MCF 10A (cell line): ENCODE data around the gene ZNF844. TPM values are rescaled to one million over a fixed set of nuclear protein-coding genes. Genes with fewer than 3 reads are reported as not detected.
"Not testable (repeated sequence)": the region's sequence is repeated elsewhere in the genome, so short reads cannot be mapped to it uniquely, and the experiment has no call there.

Experiments used
- BruUV-seq: library from RNA; stranded (reverse); fragments of 400-500 nt; replicated peaks from 2 replicates; lab custom pipeline; 2021; lab: Mats Ljungman, UMichigan
- CTCF ChIA-PET: fragments of 300-600 bp; sonication (Branson Sonifier 250); formaldehyde crosslinking; extraction: SDS; loops from one replicate; lab custom pipeline; 2021; ENCODE audit warnings: antibody characterized with exemption, inconsistent platforms; lab: Yijun Ruan, JAX
- POLR2A ChIA-PET: fragments of 300-600, 350-650 bp; sonication (Branson Sonifier 250); formaldehyde crosslinking; extraction: SDS; loops from one replicate; lab custom pipeline; 2020; ENCODE audit warnings: antibody characterized with exemption, inconsistent platforms; lab: Yijun Ruan, JAX
- DNase-seq: peaks from one replicate; pipeline ENCODE4 v3.0.0-alpha.2; 2018; ENCODE audit not compliant: unreplicated experiment
- H3K27ac Mint-ChIP-seq: one replicate; pipeline ENCODE4 v1.8.0; 2022; ENCODE audit warnings: mild to moderate bottlenecking, low read depth, mixed read lengths; ENCODE audit not compliant: unreplicated experiment
- H3K27me3 Mint-ChIP-seq: one replicate; pipeline ENCODE4 v1.8.0; 2022; ENCODE audit warnings: mixed read lengths; ENCODE audit not compliant: insufficient read depth, unreplicated experiment
- H3K36me3 Mint-ChIP-seq: one replicate; pipeline ENCODE4 v1.8.0; 2022; ENCODE audit warnings: mild to moderate bottlenecking, moderate library complexity, mixed read lengths; ENCODE audit not compliant: insufficient read depth, unreplicated experiment
- H3K4me1 Mint-ChIP-seq: one replicate; pipeline ENCODE4 v1.8.0; 2022; ENCODE audit warnings: mixed read lengths; ENCODE audit not compliant: insufficient read depth, unreplicated experiment
- H3K4me3 Mint-ChIP-seq: one replicate; pipeline ENCODE4 v1.8.0; 2022; ENCODE audit warnings: mild to moderate bottlenecking, moderate library complexity, mixed read lengths; ENCODE audit not compliant: unreplicated experiment
- H3K9me3 Mint-ChIP-seq: one replicate; pipeline ENCODE4 v1.8.0; 2022; ENCODE audit warnings: mixed read lengths; ENCODE audit not compliant: unreplicated experiment
- intact Hi-C: fragments of 100-400 bp; cut with micrococcal nuclease; formaldehyde crosslinking; loops from 2 replicates; pipeline ENCODE4 v1.14.1; 2022
- total RNA-seq: library from RNA; stranded (reverse); gene quantifications from 2 replicates; pipeline ENCODE4 v1.2.3, GENCODE V29; 2022
- TF ChIP-seq, protein P1 (sequence below): fragments of 200-600 bp; IDR thresholded peaks from one replicate; pipeline ENCODE4 v1.8.0; 2022; ENCODE audit warnings: antibody characterized with exemption, mild to moderate bottlenecking; ENCODE audit not compliant: unreplicated experiment

ZNF844 gene
- total RNA-seq, 1 experiment from 2014 or later, result not detected

DNA sequence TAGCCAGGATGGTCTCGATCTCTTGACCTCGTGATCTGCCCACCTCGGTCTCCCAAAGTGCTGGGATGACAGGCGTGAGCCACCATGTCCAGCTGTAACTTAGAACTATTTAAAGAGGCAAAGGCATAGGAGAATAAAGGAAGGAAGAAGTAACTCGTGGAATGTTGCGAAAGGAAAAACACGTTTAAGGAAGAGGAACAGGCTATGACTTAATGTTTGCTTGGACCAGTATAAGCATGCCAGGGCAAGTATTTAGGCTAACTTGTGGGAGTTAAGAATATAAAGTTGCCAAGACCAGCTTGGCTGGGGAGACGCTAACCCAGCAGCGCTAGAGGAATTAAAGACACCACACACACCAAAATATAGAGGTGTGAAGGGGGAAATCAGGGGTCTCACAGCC lies 33.5 kb downstream of the ZNF844 start:
- POLR2A ChIA-PET, result interaction anchor here (0.6 to 0.9 kb wide), 3 partner anchors 8 to 42 kb away, joined by 3 read pairs; partner anchors contain the start of gene ZNF20

DNA sequence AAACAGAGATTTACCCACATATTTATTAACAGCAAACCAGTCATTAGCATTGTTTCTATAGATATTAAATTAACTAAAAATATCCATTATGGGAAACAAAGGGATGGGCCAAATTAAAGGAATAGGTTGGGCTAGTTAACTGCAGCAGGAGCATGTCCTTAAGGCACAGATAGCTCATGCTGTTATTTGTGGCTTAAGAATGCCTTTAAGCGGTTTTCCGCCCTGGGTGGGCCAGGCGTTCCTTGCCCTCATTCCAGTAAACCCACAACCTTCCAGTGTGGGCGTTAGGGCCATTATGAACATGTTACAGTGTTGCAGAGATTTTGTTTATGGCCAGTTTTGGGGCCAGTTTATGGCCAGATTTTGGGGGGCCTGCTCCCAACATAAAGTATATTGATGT lies 39.4 kb downstream of the ZNF844 start:
- H3K36me3 Mint-ChIP-seq, BruUV-seq, POLR2A ChIA-PET, H3K9me3 Mint-ChIP-seq, H3K27ac Mint-ChIP-seq, H3K27me3 Mint-ChIP-seq, intact Hi-C loops, H3K4me3 Mint-ChIP-seq, DNase-seq, H3K4me1 Mint-ChIP-seq: not testable (repeated sequence)
- CTCF ChIA-PET, result interaction anchor here (1.0 to 1.8 kb wide), 2 partner anchors 12 kb away, joined by 3 read pairs; no protein-coding TSS in a partner anchor

More for the DNA sequence above, 33.5 kb downstream of the ZNF844 start:
- TF ChIP-seq, protein P1, sequence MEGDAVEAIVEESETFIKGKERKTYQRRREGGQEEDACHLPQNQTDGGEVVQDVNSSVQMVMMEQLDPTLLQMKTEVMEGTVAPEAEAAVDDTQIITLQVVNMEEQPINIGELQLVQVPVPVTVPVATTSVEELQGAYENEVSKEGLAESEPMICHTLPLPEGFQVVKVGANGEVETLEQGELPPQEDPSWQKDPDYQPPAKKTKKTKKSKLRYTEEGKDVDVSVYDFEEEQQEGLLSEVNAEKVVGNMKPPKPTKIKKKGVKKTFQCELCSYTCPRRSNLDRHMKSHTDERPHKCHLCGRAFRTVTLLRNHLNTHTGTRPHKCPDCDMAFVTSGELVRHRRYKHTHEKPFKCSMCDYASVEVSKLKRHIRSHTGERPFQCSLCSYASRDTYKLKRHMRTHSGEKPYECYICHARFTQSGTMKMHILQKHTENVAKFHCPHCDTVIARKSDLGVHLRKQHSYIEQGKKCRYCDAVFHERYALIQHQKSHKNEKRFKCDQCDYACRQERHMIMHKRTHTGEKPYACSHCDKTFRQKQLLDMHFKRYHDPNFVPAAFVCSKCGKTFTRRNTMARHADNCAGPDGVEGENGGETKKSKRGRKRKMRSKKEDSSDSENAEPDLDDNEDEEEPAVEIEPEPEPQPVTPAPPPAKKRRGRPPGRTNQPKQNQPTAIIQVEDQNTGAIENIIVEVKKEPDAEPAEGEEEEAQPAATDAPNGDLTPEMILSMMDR, result no peak
- BruUV-seq, result no TSS peak
- Mint-ChIP-seq H3K4me3 (no peak overlapping the region), H3K9me3 (peaks cover 24% of the 10 kb centered on the region), H3K27me3 (no peaks in the 10 kb centered on the region), H3K27ac (no peak overlapping the region), H3K4me1 (no peaks in the 10 kb centered on the region), H3K36me3 (no peaks in the 10 kb centered on the region)
- CTCF ChIA-PET, result interaction anchor here (0.6 to 1.0 kb wide), 2 partner anchors 44 to 210 kb away, joined by 3 to 5 read pairs; no protein-coding TSS in a partner anchor
- intact Hi-C loops, result no loop called here
- DNase-seq, result no peak

DNA sequence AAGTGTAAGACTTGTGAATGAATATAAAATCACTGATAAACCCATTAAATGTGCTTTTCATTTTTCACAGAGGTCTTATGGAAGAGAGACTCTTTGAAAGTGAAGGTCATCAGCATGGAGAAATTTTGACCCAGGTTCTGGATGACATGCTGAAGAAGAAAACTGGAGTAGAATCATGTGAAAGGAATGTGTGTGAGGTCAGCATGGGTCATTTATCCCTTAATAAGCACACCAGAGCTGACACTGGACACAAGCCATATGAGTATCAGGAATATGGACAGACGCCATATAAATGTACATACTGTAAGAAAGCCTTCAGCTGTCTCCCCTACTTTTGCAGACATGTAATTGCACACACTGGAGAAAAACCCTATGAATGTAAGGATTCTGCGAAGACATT lies 46.6 kb downstream of the ZNF844 start:
- H3K27me3 Mint-ChIP-seq, result no peaks in the 10 kb centered on the region
- H3K36me3 Mint-ChIP-seq, result no peaks in the 10 kb centered on the region
- intact Hi-C loops, result no loop called here
- H3K4me1 Mint-ChIP-seq, result no peaks in the 10 kb centered on the region
- peaks cover 14% of the 10 kb centered on the region for H3K9me3 Mint-ChIP-seq
- no peak overlapping the region for H3K4me3 Mint-ChIP-seq
- no peak for DNase-seq
- POLR2A ChIA-PET, result no interaction called here
- H3K27ac Mint-ChIP-seq, result no peak overlapping the region
- TF ChIP-seq, protein P1, result no peak
- no TSS peak for BruUV-seq
- CTCF ChIA-PET, result no interaction called here

DNA sequence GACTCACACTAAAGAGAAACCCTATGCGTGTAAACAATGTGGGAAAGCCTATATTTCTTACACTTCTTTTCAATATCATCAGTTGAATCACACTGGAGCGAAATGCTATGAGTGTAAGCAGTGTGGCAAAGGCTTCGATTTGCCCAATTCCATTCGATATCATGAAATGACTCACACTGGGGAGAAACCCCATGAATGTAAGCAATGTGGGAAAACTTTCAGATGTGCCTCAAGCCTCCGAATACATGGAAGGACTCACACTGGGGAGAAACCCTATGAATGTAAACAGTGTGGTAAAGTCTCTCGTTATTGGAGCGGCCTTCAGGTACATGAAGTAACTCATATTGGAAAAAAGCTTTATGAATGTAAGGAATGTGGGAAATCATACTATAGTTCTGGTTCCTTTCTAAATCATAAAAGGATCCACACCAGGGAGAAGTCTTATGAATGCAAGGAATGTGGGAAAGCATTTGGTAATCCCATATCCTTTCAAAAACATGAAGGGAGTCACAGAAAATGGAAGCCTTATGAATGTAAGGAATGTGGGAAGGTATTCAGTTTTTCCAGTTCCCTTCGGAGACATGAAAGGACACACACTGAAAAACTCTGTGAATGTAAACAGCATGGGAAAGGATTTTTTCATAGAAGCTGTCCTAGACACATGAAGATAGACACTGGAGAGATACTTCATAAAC lies 47.6 kb downstream of the ZNF844 start:
- intact Hi-C loops, result no loop called here
- no peaks in the 10 kb centered on the region for H3K36me3 Mint-ChIP-seq

More for the DNA sequence above, 47.6 kb downstream of the ZNF844 start:
- Mint-ChIP-seq H3K4me1 (no peaks in the 10 kb centered on the region), H3K27me3 (no peaks in the 10 kb centered on the region), H3K9me3 (peaks cover 19% of the 10 kb centered on the region), H3K4me3 (no peak overlapping the region), H3K27ac (no peak overlapping the region)
- no TSS peak for BruUV-seq
- ChIA-PET POLR2A (interaction anchor here (1.3 kb wide), 1 partner anchor 375 kb away, joined by 3 read pairs; no protein-coding TSS in a partner anchor), CTCF (no interaction called here)
- no peak for DNase-seq
- TF ChIP-seq, protein P1, result no peak
